H9 (cell line): ENCODE results near the gene P4HTM. TPM values are rescaled to one million over a fixed set of nuclear protein-coding genes. Genes with fewer than 3 reads are reported as not detected.

ENCODE experiments used
- DNase-seq: peaks from one replicate; pipeline ENCODE4 v3.0.0-alpha.2; 2017
- H2AFZ ChIP-seq: one replicate; pipeline ENCODE4 v1.6.1; 2013; ENCODE audit warnings: mild to moderate bottlenecking, low read length, control low read depth, moderate library complexity
- H2AK5ac ChIP-seq: 2 replicates; pipeline ENCODE4 v1.6.1; 2013; ENCODE audit warnings: low read length, control low read depth, mixed read lengths; ENCODE audit not compliant: insufficient read length
- H2BK120ac ChIP-seq: one replicate; pipeline ENCODE4 v1.6.1; 2013; ENCODE audit warnings: low read depth, mild to moderate bottlenecking, low read length, control low read depth, inconsistent platforms; ENCODE audit not compliant: poor library complexity, severe bottlenecking
- H2BK12ac ChIP-seq: 2 replicates; pipeline ENCODE4 v1.6.1; 2013; ENCODE audit warnings: low read length, control low read depth, mixed read lengths, low read depth; ENCODE audit not compliant: insufficient read length
- H2BK15ac ChIP-seq: 2 replicates; pipeline ENCODE4 v1.6.1; 2013; ENCODE audit warnings: low read depth, low read length, control low read depth
- H2BK20ac ChIP-seq: one replicate; pipeline ENCODE4 v1.6.1; 2013; ENCODE audit warnings: low read depth, mild to moderate bottlenecking, low read length, control low read depth, inconsistent platforms; ENCODE audit not compliant: poor library complexity, severe bottlenecking
- H2BK5ac ChIP-seq: 2 replicates; pipeline ENCODE4 v1.6.1; 2013; ENCODE audit warnings: low read length, control low read depth, mixed read lengths; ENCODE audit not compliant: insufficient read length
- H3K14ac ChIP-seq: 2 replicates; pipeline ENCODE4 v1.6.1; 2013; ENCODE audit warnings: low read length, control low read depth; ENCODE audit not compliant: insufficient read depth
- H3K18ac ChIP-seq: 2 replicates; pipeline ENCODE4 v1.6.1; 2013; ENCODE audit warnings: low read depth, mild to moderate bottlenecking, mixed read lengths, low read length, control low read depth; ENCODE audit not compliant: insufficient read length
- H3K23ac ChIP-seq: 2 replicates; pipeline ENCODE4 v1.6.1; 2013; ENCODE audit warnings: low read length, control low read depth, mixed read lengths, low read depth; ENCODE audit not compliant: insufficient read length
- H3K23me2 ChIP-seq: 2 replicates; pipeline ENCODE4 v1.6.1; 2013; ENCODE audit warnings: low read depth, mild to moderate bottlenecking, mixed read lengths, low read length, control low read depth; ENCODE audit not compliant: insufficient read length, poor library complexity, severe bottlenecking
- H3K27ac ChIP-seq: 2 replicates; pipeline ENCODE4 v1.5.1; 2013; ENCODE audit warnings: low read length, control low read depth, mixed read lengths, low read depth; ENCODE audit not compliant: insufficient read length
- H3K27me3 ChIP-seq: 2 replicates; pipeline ENCODE4 v1.6.1; 2013; ENCODE audit warnings: low read length, control low read depth, inconsistent platforms; ENCODE audit not compliant: insufficient read depth
- H3K4ac ChIP-seq: 2 replicates; pipeline ENCODE4 v1.6.1; 2013; ENCODE audit warnings: low read depth, mild to moderate bottlenecking, control low read depth, inconsistent platforms, low read length, moderate library complexity
- H3K4me1 ChIP-seq: 2 replicates; pipeline ENCODE4 v1.6.1; 2013; ENCODE audit warnings: low read length, control low read depth, inconsistent platforms; ENCODE audit not compliant: insufficient read depth
- H3K4me2 ChIP-seq: 2 replicates; pipeline ENCODE4 v1.6.1; 2013; ENCODE audit warnings: low read length, control low read depth, mixed read lengths; ENCODE audit not compliant: insufficient read length, insufficient read depth
- H3K56ac ChIP-seq: 2 replicates; pipeline ENCODE4 v1.6.1; 2013; ENCODE audit warnings: low read depth, mild to moderate bottlenecking, mixed read lengths, low read length, control low read depth; ENCODE audit not compliant: insufficient read length
- H3K79me1 ChIP-seq: 2 replicates; pipeline ENCODE4 v1.6.1; 2013; ENCODE audit warnings: low read depth, mild to moderate bottlenecking, moderate library complexity, low read length, control low read depth, inconsistent platforms; ENCODE audit not compliant: insufficient read depth, poor library complexity, severe bottlenecking
- H3K79me2 ChIP-seq: 2 replicates; pipeline ENCODE4 v1.6.1; 2013; ENCODE audit warnings: low read length, control low read depth, inconsistent platforms; ENCODE audit not compliant: insufficient read depth
- H3K9ac ChIP-seq: 2 replicates; pipeline ENCODE4 v1.6.1; 2013; ENCODE audit warnings: low read length, control low read depth, mixed read lengths; ENCODE audit not compliant: insufficient read length; ENCODE audit errors: extremely low read depth
- H3K9me3 ChIP-seq: one replicate; pipeline ENCODE4 v1.6.1; 2013; ENCODE audit warnings: low read depth, low read length, inconsistent platforms; ENCODE audit not compliant: control insufficient read depth
- H3T11ph ChIP-seq: one replicate; pipeline ENCODE4 v1.6.1; 2013; ENCODE audit warnings: mild to moderate bottlenecking, low read length, control low read depth, inconsistent platforms
- H4K20me1 ChIP-seq: one replicate; pipeline ENCODE4 v1.6.1; 2013; ENCODE audit not compliant: control insufficient read depth, insufficient read length, insufficient read depth
- H4K5ac ChIP-seq: 2 replicates; pipeline ENCODE4 v1.6.1; 2013; ENCODE audit warnings: low read depth, mild to moderate bottlenecking, mixed read lengths, low read length, control low read depth; ENCODE audit not compliant: insufficient read length
- H4K8ac ChIP-seq: replicated peaks from 2 replicates; pipeline ENCODE4 v1.6.1; 2013; ENCODE audit warnings: low read length, control low read depth, mixed read lengths, low read depth; ENCODE audit not compliant: insufficient read length
- H4K91ac ChIP-seq: 2 replicates; pipeline ENCODE4 v1.6.1; 2013; ENCODE audit warnings: low read depth, mild to moderate bottlenecking, moderate library complexity, mixed read lengths, low read length, control low read depth; ENCODE audit not compliant: insufficient read length
- H3K27ac Mint-ChIP-seq, 3 experiments: 2 replicates in 2 of 3; 3 replicates in 1 of 3; pipeline ENCODE4 v1.8.0; 2020 to 2021; ENCODE audit warnings: mixed read lengths in 3 of 3, mild to moderate bottlenecking in 1 of 3, moderate library complexity in 1 of 3
- H3K27me3 Mint-ChIP-seq: 2 replicates; pipeline ENCODE4 v1.8.0; 2021; ENCODE audit warnings: low read depth, mild to moderate bottlenecking, moderate library complexity, mixed read lengths
- H3K36me3 Mint-ChIP-seq, 3 experiments: 2 replicates in 2 of 3; 3 replicates in 1 of 3; pipeline ENCODE4 v1.8.0; 2020 to 2021; ENCODE audit warnings: low read depth in 3 of 3, mixed read lengths in 3 of 3; ENCODE audit not compliant: insufficient read depth in 1 of 3
- H3K4me1 Mint-ChIP-seq, 2 experiments: 2 replicates each; pipeline ENCODE4 v1.8.0; 2020; ENCODE audit warnings: mixed read lengths in 2 of 2
- H3K4me3 Mint-ChIP-seq, 2 experiments: 2 replicates in 1 of 2; 3 replicates in 1 of 2; pipeline ENCODE4 v1.8.0; 2020 to 2021; ENCODE audit warnings: mild to moderate bottlenecking in 2 of 2, mixed read lengths in 2 of 2, moderate library complexity in 1 of 2
- H3K9me3 Mint-ChIP-seq, 2 experiments: 2 replicates in 1 of 2; 3 replicates in 1 of 2; pipeline ENCODE4 v1.8.0; 2020; ENCODE audit warnings: mild to moderate bottlenecking in 2 of 2, mixed read lengths in 2 of 2, moderate library complexity in 1 of 2
- WGBS: extraction: QIAGEN DNeasy Blood & Tissue Kit; methylation state at CpG from one replicate; pipeline ENCODE4 v1.1.7; 2013; ENCODE audit warnings: missing lambda C conversion rate, low lambda C conversion rate, mixed read lengths; ENCODE audit not compliant: insufficient read length; ENCODE audit errors: extremely low coverage; 5-methylcytosine and 5-hydroxymethylcytosine counted together
- total RNA-seq: library from RNA; stranded (reverse); gene quantifications from 2 replicates; pipeline ENCODE4 v1.2.1, GENCODE V29; 2021
- TF ChIP-seq, protein P1 (sequence below): fragments of 200-600 bp; sonication (generic); conservative IDR thresholded peaks from 3 replicates; pipeline ENCODE4 v1.8.0; 2021; ENCODE audit warnings: antibody characterized with exemption, mild to moderate bottlenecking

Gene P4HTM
- total RNA-seq, 1 experiment from 2014 or later: 36.0 TPM

GRCh38 chr3:48966367-48966766 lies 23.7 kb upstream of the P4HTM start:
- H3K4me3 Mint-ChIP-seq: no peak overlapping the region
- H2BK120ac ChIP-seq: no peak overlapping the region
- H3K14ac ChIP-seq: no peak overlapping the region
- no peaks in the 10 kb centered on the region; the same call in 1 of the 2 replicates for H3K27me3 ChIP-seq
- no peak overlapping the region for H2AK5ac ChIP-seq
- H3K27ac ChIP-seq: no peak overlapping the region
- H3K27ac Mint-ChIP-seq: no peak overlapping the region; a peak in 1 of 7 replicates
- H3K23me2 ChIP-seq: no peaks in the 10 kb centered on the region
- H4K20me1 ChIP-seq: no peaks in the 10 kb centered on the region
- no peak overlapping the region for H2BK5ac ChIP-seq
- WGBS: 100% methylated on average over 2 of the region's 3 CpGs
- H3K9me3 Mint-ChIP-seq: no peaks in the 10 kb centered on the region
- no peaks in the 10 kb centered on the region for H3K9me3 ChIP-seq
- no peak overlapping the region for H4K91ac ChIP-seq
- no peak overlapping the region for H2AFZ ChIP-seq
- no peak overlapping the region for H4K5ac ChIP-seq
- TF ChIP-seq, protein P1, sequence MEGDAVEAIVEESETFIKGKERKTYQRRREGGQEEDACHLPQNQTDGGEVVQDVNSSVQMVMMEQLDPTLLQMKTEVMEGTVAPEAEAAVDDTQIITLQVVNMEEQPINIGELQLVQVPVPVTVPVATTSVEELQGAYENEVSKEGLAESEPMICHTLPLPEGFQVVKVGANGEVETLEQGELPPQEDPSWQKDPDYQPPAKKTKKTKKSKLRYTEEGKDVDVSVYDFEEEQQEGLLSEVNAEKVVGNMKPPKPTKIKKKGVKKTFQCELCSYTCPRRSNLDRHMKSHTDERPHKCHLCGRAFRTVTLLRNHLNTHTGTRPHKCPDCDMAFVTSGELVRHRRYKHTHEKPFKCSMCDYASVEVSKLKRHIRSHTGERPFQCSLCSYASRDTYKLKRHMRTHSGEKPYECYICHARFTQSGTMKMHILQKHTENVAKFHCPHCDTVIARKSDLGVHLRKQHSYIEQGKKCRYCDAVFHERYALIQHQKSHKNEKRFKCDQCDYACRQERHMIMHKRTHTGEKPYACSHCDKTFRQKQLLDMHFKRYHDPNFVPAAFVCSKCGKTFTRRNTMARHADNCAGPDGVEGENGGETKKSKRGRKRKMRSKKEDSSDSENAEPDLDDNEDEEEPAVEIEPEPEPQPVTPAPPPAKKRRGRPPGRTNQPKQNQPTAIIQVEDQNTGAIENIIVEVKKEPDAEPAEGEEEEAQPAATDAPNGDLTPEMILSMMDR: no peak
- peaks cover 18% of the 10 kb centered on the region in 2 experiments for H3K4me1 Mint-ChIP-seq
- H3K79me2 ChIP-seq: no peaks in the 10 kb centered on the region
- DNase-seq: no peak
- H3K4me2 ChIP-seq: no peak overlapping the region
- no peaks in the 10 kb centered on the region for H3K79me1 ChIP-seq
- no peaks in the 10 kb centered on the region for H3K27me3 Mint-ChIP-seq
- H3K9ac ChIP-seq: no peak overlapping the region
- H3T11ph ChIP-seq: no peak overlapping the region
- no peak overlapping the region for H4K8ac ChIP-seq
- H3K36me3 Mint-ChIP-seq: peaks cover 37 to 75% (median 54%) of the 10 kb centered on the region in 3 experiments; a peak in 6 of 7 replicates
- H3K56ac ChIP-seq: no peak overlapping the region
- H3K4me1 ChIP-seq: peaks cover 8% of the 10 kb centered on the region; the same call in 1 of the 2 replicates
- H2BK15ac ChIP-seq: no peak overlapping the region
- no peak overlapping the region for H3K4ac ChIP-seq
- H2BK20ac ChIP-seq: no peak overlapping the region
- H3K23ac ChIP-seq: no peak overlapping the region
- no peak overlapping the region for H2BK12ac ChIP-seq
- H3K18ac ChIP-seq: no peak overlapping the region
